ENCODE results near the gene HMGB4. TPM values are rescaled to one million over a fixed set of nuclear protein-coding genes. Genes with fewer than 3 reads are reported as not detected.

The HMGB4 gene
- total and polyA plus RNA-seq, 9 of the 15 experiments (the other 6 are each of a cell fraction or from before 2014, with no cell fraction given), result not detected

DNA sequence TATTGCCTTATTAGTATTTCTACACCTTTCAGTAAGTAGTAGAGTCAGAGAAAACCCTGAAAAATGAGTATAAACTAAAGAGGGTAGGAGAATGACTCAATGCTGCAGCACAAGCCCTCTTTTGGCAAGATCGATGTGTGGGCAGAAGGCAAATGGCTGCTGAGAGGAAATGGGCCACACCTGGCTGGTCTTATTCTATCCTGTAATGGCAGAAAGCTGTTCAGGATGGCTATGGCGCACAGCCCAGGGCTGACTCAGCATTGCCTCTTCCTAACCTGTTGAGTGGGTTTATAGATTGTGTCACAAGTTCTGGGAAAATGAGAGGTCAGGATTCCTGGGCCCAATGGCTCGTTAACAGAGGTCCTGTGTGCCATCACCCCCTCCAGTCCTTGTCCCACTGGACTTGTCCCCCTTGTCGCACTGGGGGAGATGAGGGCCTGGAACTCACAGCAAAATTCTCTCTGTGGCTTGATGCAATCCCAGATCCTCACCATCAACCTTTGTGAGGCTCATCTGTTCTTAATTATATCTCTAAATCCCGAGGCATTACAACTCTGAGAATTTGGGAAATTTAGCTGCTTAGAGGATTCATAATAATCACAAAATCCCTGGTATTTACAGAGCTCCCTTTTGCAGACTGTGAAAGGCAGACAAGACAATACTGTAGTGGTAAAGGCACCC lies 13.2 kb downstream of the HMGB4 start:
- POLR2A ChIA-PET, result no interaction called here
- H3K27ac ChIP-seq (ENCODE audit: extremely low read depth, low read depth, low read length), result no peak overlapping the region
- intact Hi-C loops (cut with micrococcal nuclease), result no loop called here
- H3K4me1 ChIP-seq (replicated peaks in 1 of 2; ENCODE audit: control insufficient read depth in 2 of 2, insufficient read depth in 2 of 2, low read length in 2 of 2), result no peaks in the 10 kb centered on the region
- DNase-seq (ENCODE audit: extremely low read depth in 1 of 4, low spot score in 3 of 4) (no peak), ATAC-seq (no peak), FAIRE-seq (no peak)
- H3K36me3 ChIP-seq (ENCODE audit: control insufficient read depth, insufficient read depth, low read length), result no peaks in the 10 kb centered on the region
- H3K4me3 ChIP-seq, result no peak overlapping the region
- H3K27me3 ChIP-seq (ENCODE audit: control insufficient read depth in 2 of 2, insufficient read depth in 2 of 2, low read length in 2 of 2), result no peaks in the 10 kb centered on the region
- H4K20me1 ChIP-seq (replicated peaks; ENCODE audit: control insufficient read depth, insufficient read depth, low read length), result no peaks in the 10 kb centered on the region
- no peaks in the 10 kb centered on the region for H3K79me2 ChIP-seq (ENCODE audit: control insufficient read depth, insufficient read depth, low read length)
- no peak overlapping the region for H3K4me2 ChIP-seq (ENCODE audit: insufficient read depth, low read length)
- TF ChIP-seq, protein P1, sequence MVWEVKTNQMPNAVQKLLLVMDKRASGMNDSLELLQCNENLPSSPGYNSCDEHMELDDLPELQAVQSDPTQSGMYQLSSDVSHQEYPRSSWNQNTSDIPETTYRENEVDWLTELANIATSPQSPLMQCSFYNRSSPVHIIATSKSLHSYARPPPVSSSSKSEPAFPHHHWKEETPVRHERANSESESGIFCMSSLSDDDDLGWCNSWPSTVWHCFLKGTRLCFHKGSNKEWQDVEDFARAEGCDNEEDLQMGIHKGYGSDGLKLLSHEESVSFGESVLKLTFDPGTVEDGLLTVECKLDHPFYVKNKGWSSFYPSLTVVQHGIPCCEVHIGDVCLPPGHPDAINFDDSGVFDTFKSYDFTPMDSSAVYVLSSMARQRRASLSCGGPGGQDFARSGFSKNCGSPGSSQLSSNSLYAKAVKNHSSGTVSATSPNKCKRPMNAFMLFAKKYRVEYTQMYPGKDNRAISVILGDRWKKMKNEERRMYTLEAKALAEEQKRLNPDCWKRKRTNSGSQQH (CRISPR knock-in tag; IDR thresholded peaks at IDR 0.05), result no peak
- TF ChIP-seq CBX2 (IDR thresholded peaks at IDR 0.05; ENCODE audit: insufficient read depth, low read length, poor library complexity, severe bottlenecking) (no peak), ILF3 (IDR thresholded peaks at IDR 0.05; ENCODE audit: borderline replicate concordance) (no peak), ZKSCAN3 (CRISPR knock-in tag; IDR thresholded peaks at IDR 0.05) (no peak), SUPT5H (IDR thresholded peaks at IDR 0.05) (no peak), HDAC6 (IDR thresholded peaks at IDR 0.05; ENCODE audit: low read depth, low read length) (no peak), ZNF12 (CRISPR knock-in tag; IDR thresholded peaks at IDR 0.05) (no peak)
- no peaks in the 10 kb centered on the region; the same call in 1 of the 2 replicates for H3K9me3 ChIP-seq (replicated peaks; ENCODE audit: control insufficient read depth, insufficient read depth, low read depth, low read length)
- no peaks in the 10 kb centered on the region for H3K9me1 ChIP-seq (ENCODE audit: control insufficient read depth, insufficient read depth, low read length)
- H2AFZ ChIP-seq (ENCODE audit: low read depth, low read length), result no peak overlapping the region
- no TSS peak for BruUV-seq (replicated peaks)
- H3K9ac ChIP-seq (ENCODE audit: insufficient read depth in 1 of 2, low read depth in 2 of 2, low read length in 2 of 2), result no peak overlapping the region
- in situ Hi-C loops (cut with MboI), result no loop called here
- WGBS (ENCODE audit: insufficient coverage, low coverage, missing lambda C conversion rate), result 0% methylated on average over 5 of the region's 5 CpGs
- CTCF ChIA-PET (ENCODE audit: low intra/inter-chr PET ratio), result no interaction called here

Measured in K562 (cell line).